HepG2 (cell line): ENCODE results near the gene GPR15LG. TPM values are rescaled to one million over a fixed set of nuclear protein-coding genes. Genes with fewer than 3 reads are reported as not detected.
A peak's percentile ranks its signal among the peaks of the same experiment; 100 is the strongest.

Experiments
- ATAC-seq: fragments of 200-7000 bp; cut with Tn5 transposase; 3 replicates; pipeline ENCODE4 v1.9.1; 2020; ENCODE audit warnings: mild to moderate bottlenecking, moderate library complexity
- BruUV-seq: library from RNA; stranded (reverse); fragments of 400-500 nt; replicated peaks from 2 replicates; lab custom pipeline; 2021; lab: Mats Ljungman, UMichigan
- CTCF ChIA-PET: fragments of 300-600 bp; formaldehyde crosslinking; extraction: SDS; loops from one replicate; lab custom pipeline; 2021; ENCODE audit warnings: low total read pairs, inconsistent platforms, low intra/inter-chr PET ratio; lab: Yijun Ruan, JAX
- POLR2A ChIA-PET: fragments of 350-600 bp; sonication (Branson Sonifier 250); formaldehyde crosslinking; loops from one replicate; lab custom pipeline; 2020; ENCODE audit warnings: antibody characterized with exemption, inconsistent platforms; lab: Yijun Ruan, JAX
- DNase-seq: peaks from one replicate; pipeline ENCODE4 v3.0.0-alpha.2; 2015; ENCODE audit warnings: low spot score
- FAIRE-seq: peaks from 3 replicates; lab custom pipeline; 2011; peaks lifted over from hg19 to GRCh38; lab: Jason Lieb, UNC
- H2AFZ ChIP-seq: one replicate; pipeline ENCODE4 v1.6.1; 2011; ENCODE audit warnings: low read length, inconsistent platforms
- H3K27ac ChIP-seq: fragments of 300-600 bp; 3 replicates; pipeline ENCODE4 v1.8.0; 2011; ENCODE audit warnings: mixed run types, mild to moderate bottlenecking, mixed read lengths, low read length, inconsistent platforms; ENCODE audit not compliant: insufficient read depth; ENCODE audit errors: extremely low read length
- H3K27me3 ChIP-seq, 2 experiments: fragments of 200-600 bp in 1 of 2; 2 replicates in 1 of 2; 3 replicates in 1 of 2; pipeline versions ENCODE4 v1.6.0 to v1.8.0; 2011; ENCODE audit warnings: low read length in 2 of 2, mild to moderate bottlenecking in 2 of 2, moderate library complexity in 2 of 2, inconsistent platforms in 1 of 2; ENCODE audit not compliant: insufficient read depth in 2 of 2, control insufficient read depth in 1 of 2
- H3K36me3 ChIP-seq, 2 experiments: fragments of 200-600 bp in 1 of 2; replicated peaks in 1 of 2; 2 replicates in 1 of 2; 3 replicates in 1 of 2; pipeline versions ENCODE4 v1.5.1 to v1.8.0; 2011; ENCODE audit warnings: low read length in 2 of 2, inconsistent platforms in 1 of 2; ENCODE audit not compliant: insufficient read depth in 2 of 2, control insufficient read depth in 1 of 2
- H3K4me1 ChIP-seq: 2 replicates; pipeline ENCODE4 v1.5.1; 2012; ENCODE audit warnings: low read length, inconsistent platforms; ENCODE audit not compliant: insufficient read depth
- H3K4me2 ChIP-seq: 2 replicates; pipeline ENCODE4 v1.6.0; 2011; ENCODE audit warnings: low read depth, low read length, inconsistent platforms
- H3K4me3 ChIP-seq, 3 experiments: fragments of 200-600 bp in 1 of 3; sonication (generic), shearing (Covaris generic) in 1 of 3; replicated peaks in 1 of 3; 2 replicates each; pipeline ENCODE4 v1.5.1; 2011 to 2016; ENCODE audit warnings: low read length in 3 of 3, inconsistent platforms in 2 of 3, low read depth in 2 of 3, mild to moderate bottlenecking in 2 of 3, control low read depth in 1 of 3, mixed read lengths in 1 of 3; ENCODE audit not compliant: insufficient read depth in 1 of 3
- H3K79me2 ChIP-seq: one replicate; pipeline ENCODE4 v1.6.1; 2011; ENCODE audit warnings: low read length, inconsistent platforms; ENCODE audit not compliant: insufficient read depth
- H3K9ac ChIP-seq: 2 replicates; pipeline ENCODE4 v1.6.0; 2011; ENCODE audit warnings: mild to moderate bottlenecking, low read depth, low read length, inconsistent platforms; ENCODE audit not compliant: insufficient read depth
- H3K9me3 ChIP-seq: 2 replicates; pipeline ENCODE4 v1.5.1; 2012; ENCODE audit warnings: mild to moderate bottlenecking, low read length
- H4K20me1 ChIP-seq: 2 replicates; pipeline ENCODE4 v1.6.0; 2011; ENCODE audit warnings: inconsistent platforms, mild to moderate bottlenecking, low read length, moderate library complexity; ENCODE audit not compliant: insufficient read depth
- ASH2L ChIP-seq: fragments of 300-600, 200-600 bp; sonication (generic); IDR thresholded peaks from 2 replicates; pipeline ENCODE4 v1.7.0; 2017; ENCODE audit warnings: low read depth, mild to moderate bottlenecking, moderate library complexity, mixed read lengths, low read length; ENCODE audit not compliant: insufficient read length
- BHLHE40 ChIP-seq: IDR thresholded peaks from 2 replicates; pipeline ENCODE4 v1.6.1; 2011; ENCODE audit warnings: low read length, improper control_type of control experiment
- GMEB2 ChIP-seq: IDR thresholded peaks from 2 replicates; pipeline ENCODE4 v1.6.1; 2016; ENCODE audit warnings: missing biosample characterization, missing genetic modification reagents, low read depth
- HINFP ChIP-seq: sonication (generic); formaldehyde crosslinking; IDR thresholded peaks from 2 replicates; pipeline ENCODE4 v1.4.0; 2020; ENCODE audit warnings: low read depth, mild to moderate bottlenecking, missing genetic modification reagents
- HNF4A ChIP-seq: sonication (generic); formaldehyde crosslinking; IDR thresholded peaks from 2 replicates; pipeline ENCODE4 v1.4.0; 2020; ENCODE audit warnings: missing genetic modification reagents
- HOXA5 ChIP-seq: sonication (generic); formaldehyde crosslinking; IDR thresholded peaks from 2 replicates; pipeline ENCODE4 v1.4.0; 2020; ENCODE audit warnings: missing genetic modification reagents
- MAFF ChIP-seq: IDR thresholded peaks from 2 replicates; pipeline ENCODE4 v1.6.1; 2011; ENCODE audit warnings: low read depth, low read length, improper control_type of control experiment
- MEIS2 ChIP-seq: sonication (generic); formaldehyde crosslinking; IDR thresholded peaks from 2 replicates; pipeline ENCODE4 v1.9.0; 2021; ENCODE audit warnings: mild to moderate bottlenecking, missing genetic modification reagents
- PHF8 ChIP-seq: sonication (generic); formaldehyde crosslinking; IDR thresholded peaks from 2 replicates; pipeline ENCODE4 v1.5.0; 2020; ENCODE audit warnings: missing genetic modification reagents
- PITX1 ChIP-seq: sonication (generic); formaldehyde crosslinking; IDR thresholded peaks from 2 replicates; pipeline ENCODE4 v1.5.1; 2020; ENCODE audit warnings: mild to moderate bottlenecking, missing genetic modification reagents
- SAP130 ChIP-seq: IDR thresholded peaks from 2 replicates; pipeline ENCODE4 v1.6.1; 2016; ENCODE audit warnings: low read depth
- SMAD9 ChIP-seq: sonication (generic); formaldehyde crosslinking; IDR thresholded peaks from 2 replicates; pipeline ENCODE4 v1.5.1; 2020; ENCODE audit warnings: mild to moderate bottlenecking, missing genetic modification reagents
- SOX6 ChIP-seq, 2 experiments: fragments of 450-650 bp in 1 of 2; sonication (generic) in 1 of 2; formaldehyde crosslinking in 1 of 2; IDR thresholded peaks; 2 replicates each; pipeline versions ENCODE4 v1.4.0 to v1.6.1; 2017 to 2020; ENCODE audit warnings: antibody characterized with exemption in 1 of 2, mild to moderate bottlenecking in 1 of 2, missing genetic modification reagents in 1 of 2
- TCF12 ChIP-seq, 2 experiments: fragments of 450-650 bp in 1 of 2; sonication (generic) in 1 of 2; formaldehyde crosslinking in 1 of 2; IDR thresholded peaks; 2 replicates each; pipeline versions ENCODE4 v1.6.1 to v1.8.0; 2017 to 2022; ENCODE audit warnings: antibody characterized with exemption in 1 of 2, mild to moderate bottlenecking in 1 of 2, missing genetic modification reagents in 1 of 2, moderate library complexity in 1 of 2
- ZNF256 ChIP-seq: sonication (generic); formaldehyde crosslinking; conservative IDR thresholded peaks from 2 replicates; pipeline ENCODE4 v1.4.0; 2020; ENCODE audit warnings: missing genetic modification reagents
- ZNF260 ChIP-seq: sonication (generic); formaldehyde crosslinking; IDR thresholded peaks from 2 replicates; pipeline ENCODE4 v1.4.0; 2020; ENCODE audit warnings: missing genetic modification reagents, low read depth, mild to moderate bottlenecking, borderline replicate concordance
- ZNF326 ChIP-seq: sonication (generic); formaldehyde crosslinking; IDR thresholded peaks from 2 replicates; pipeline ENCODE4 v1.4.0; 2020; ENCODE audit warnings: missing genetic modification reagents, borderline replicate concordance
- ZNF331 ChIP-seq: sonication (generic); formaldehyde crosslinking; IDR thresholded peaks from 2 replicates; pipeline ENCODE4 v1.4.0; 2020; ENCODE audit warnings: missing genetic modification reagents
- ZNF7 ChIP-seq: IDR thresholded peaks from 2 replicates; pipeline ENCODE4 v1.6.1; 2016; ENCODE audit warnings: missing biosample characterization, missing genetic modification reagents
- ZNF773 ChIP-seq: sonication (generic); formaldehyde crosslinking; IDR thresholded peaks from 2 replicates; pipeline ENCODE4 v1.4.0; 2020; ENCODE audit warnings: missing genetic modification reagents, borderline replicate concordance
- WGBS: methylation state at CpG from one replicate; pipeline ENCODE4 v1.1.6; 2017; ENCODE audit warnings: low lambda C conversion rate; 5-methylcytosine and 5-hydroxymethylcytosine counted together
- in situ Hi-C: cut with HindIII; loops from 2 replicates; pipeline ENCODE4 v1.10.0; 2017; ENCODE audit warnings: low pct_unique_long_range_greater_than_20kb; ENCODE audit not compliant: extremely low pct_ligation_motif_present
- intact Hi-C: fragments of 100-400 bp; cut with micrococcal nuclease; formaldehyde crosslinking; loops from one replicate; pipeline ENCODE4 v1.10.0; 2022; ENCODE audit not compliant: unreplicated experiment
- polyA plus RNA-seq, 8 experiments: library from polyadenylated mRNA; depleted of rRNA in 3 of 8; stranded (reverse) in 7 of 8; unstranded in 1 of 8; fragments of >200 nt; fragmentation: Illumina TruSeq in 4 of 8; extraction: Trizol in 4 of 8; gene quantifications; 2 replicates each; pipeline versions ENCODE4 v1.2.1 to v1.2.3, GENCODE V29; 2011 to 2016; ENCODE audit warnings: low read depth in 4 of 8, missing spikeins in 1 of 8, mixed read lengths in 1 of 8; ENCODE audit not compliant: insufficient read depth in 1 of 8
- total RNA-seq, 5 experiments: library from RNA; depleted of rRNA; stranded (reverse); fragments of >200 nt; fragmentation: Illumina TruSeq; extraction: Trizol; gene quantifications; 2 replicates each; pipeline ENCODE4 v1.2.3, GENCODE V29; 2016; ENCODE audit warnings: low read depth in 1 of 5
- TF ChIP-seq, protein P1 (sequence below): IDR thresholded peaks from 2 replicates; pipeline ENCODE4 v1.6.1; 2016; ENCODE audit warnings: control low read depth
- TF ChIP-seq, protein P2 (sequence below): sonication (generic); formaldehyde crosslinking; IDR thresholded peaks from 2 replicates; pipeline ENCODE4 v1.4.0; 2020; ENCODE audit warnings: missing genetic modification reagents

Gene GPR15LG
- total and polyA plus RNA-seq, 2 of the 13 experiments (the other 11 are each of a cell fraction or from before 2014, with no cell fraction given), result not detected

DNA sequence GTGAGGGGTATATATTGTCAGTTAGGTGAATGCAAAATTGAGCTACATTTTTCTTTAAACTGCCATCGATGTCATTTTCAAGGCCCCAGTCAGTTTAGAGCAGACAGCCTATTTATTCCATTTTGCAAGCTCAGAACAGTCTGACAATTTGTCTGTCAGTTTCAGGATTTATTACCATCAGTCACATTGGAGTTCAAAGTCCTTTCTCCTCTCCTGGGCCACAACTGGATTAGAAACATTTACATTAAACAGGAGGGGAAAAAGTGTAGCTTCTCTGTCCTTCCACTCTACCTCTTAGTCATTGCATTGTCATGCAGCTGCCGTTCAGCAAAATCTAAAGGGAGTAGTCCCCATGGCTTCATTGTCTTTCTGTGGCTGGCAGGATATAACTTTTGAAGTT lies 37.8 kb upstream of the GPR15LG start:
- H3K36me3 ChIP-seq, result no peaks in the 10 kb centered on the region
- peak overlapping the region; percentile 50 for H3K4me2 ChIP-seq
- H3K9me3 ChIP-seq, result no peaks in the 10 kb centered on the region
- in situ Hi-C loops, result no loop called here
- peaks cover 0 to 5% of the 10 kb centered on the region in 2 experiments; a peak in 1 of 5 replicates for H3K27me3 ChIP-seq
- ChIA-PET POLR2A (no interaction called here), CTCF (no interaction called here)
- no TSS peak for BruUV-seq
- DNase-seq, result peak; percentile 80
- 0% methylated on average over 2 of the region's 2 CpGs for WGBS
- H4K20me1 ChIP-seq, result no peaks in the 10 kb centered on the region
- no peak; the same call in 2 of the 3 replicates for ATAC-seq
- peaks cover 25% of the 10 kb centered on the region for H3K4me1 ChIP-seq
- FAIRE-seq, result no peak
- intact Hi-C loops, result loop anchor here (10.0 kb wide), 1 partner anchor 399 kb away; no protein-coding TSS in a partner anchor
- peak overlapping the region; percentile 15 for H2AFZ ChIP-seq
- H3K27ac ChIP-seq, result peak overlapping the region; percentile 31
- H3K9ac ChIP-seq, result no peak overlapping the region
- no peak overlapping the region for H3K4me3 ChIP-seq
- H3K79me2 ChIP-seq, result peaks cover 13% of the 10 kb centered on the region
- TF ChIP-seq TCF12 (IDR thresholded peaks at IDR 0.05) (no peak), TCF12 (CRISPR knock-in tag; IDR thresholded peaks at IDR 0.05) (no peak), SMAD9 (CRISPR knock-in tag) (no peak), SOX6 (IDR thresholded peaks at IDR 0.05) (no peak), SOX6 (CRISPR knock-in tag; IDR thresholded peaks at IDR 0.05) (peak; percentile 20; the same call in 1 of the 2 replicates), HINFP (CRISPR knock-in tag) (no peak), PHF8 (CRISPR knock-in tag) (no peak), ZNF326 (CRISPR knock-in tag) (no peak), HNF4A (CRISPR knock-in tag) (peak; percentile 66), ASH2L (peak; percentile 31), PITX1 (no peak), HOXA5 (CRISPR knock-in tag) (peak; percentile 81), SAP130 (CRISPR knock-in tag) (peak; percentile 54), MAFF (peak; percentile 27; the same call in 1 of the 2 replicates), ZNF773 (CRISPR knock-in tag) (no peak), MEIS2 (CRISPR knock-in tag) (peak; percentile 90; the same call in 1 of the 2 replicates), GMEB2 (CRISPR knock-in tag) (no peak), BHLHE40 (no peak), ZNF331 (CRISPR knock-in tag) (no peak), ZNF7 (CRISPR knock-in tag) (no peak), ZNF256 (no peak), ZNF260 (CRISPR knock-in tag) (no peak)
- TF ChIP-seq, protein P1, sequence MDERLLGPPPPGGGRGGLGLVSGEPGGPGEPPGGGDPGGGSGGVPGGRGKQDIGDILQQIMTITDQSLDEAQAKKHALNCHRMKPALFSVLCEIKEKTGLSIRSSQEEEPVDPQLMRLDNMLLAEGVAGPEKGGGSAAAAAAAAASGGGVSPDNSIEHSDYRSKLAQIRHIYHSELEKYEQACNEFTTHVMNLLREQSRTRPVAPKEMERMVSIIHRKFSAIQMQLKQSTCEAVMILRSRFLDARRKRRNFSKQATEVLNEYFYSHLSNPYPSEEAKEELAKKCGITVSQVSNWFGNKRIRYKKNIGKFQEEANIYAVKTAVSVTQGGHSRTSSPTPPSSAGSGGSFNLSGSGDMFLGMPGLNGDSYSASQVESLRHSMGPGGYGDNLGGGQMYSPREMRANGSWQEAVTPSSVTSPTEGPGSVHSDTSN, result peak; percentile 66
- TF ChIP-seq, protein P2, sequence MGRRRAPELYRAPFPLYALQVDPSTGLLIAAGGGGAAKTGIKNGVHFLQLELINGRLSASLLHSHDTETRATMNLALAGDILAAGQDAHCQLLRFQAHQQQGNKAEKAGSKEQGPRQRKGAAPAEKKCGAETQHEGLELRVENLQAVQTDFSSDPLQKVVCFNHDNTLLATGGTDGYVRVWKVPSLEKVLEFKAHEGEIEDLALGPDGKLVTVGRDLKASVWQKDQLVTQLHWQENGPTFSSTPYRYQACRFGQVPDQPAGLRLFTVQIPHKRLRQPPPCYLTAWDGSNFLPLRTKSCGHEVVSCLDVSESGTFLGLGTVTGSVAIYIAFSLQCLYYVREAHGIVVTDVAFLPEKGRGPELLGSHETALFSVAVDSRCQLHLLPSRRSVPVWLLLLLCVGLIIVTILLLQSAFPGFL (CRISPR knock-in tag), result no peak
